NCI-H146 treated with DMSO at 0.1 percent for 48 hours (cell line): ENCODE results near the gene TRAF2.
A peak's percentile ranks its signal among the peaks of the same experiment; 100 is the strongest.
"Not testable (repeated sequence)": the region's sequence is repeated elsewhere in the genome, so short reads cannot be mapped to it uniquely, and the experiment has no call there.

Experiments used
- DNase-seq: peaks from one replicate; lab custom pipeline; 2025; ENCODE audit not compliant: unreplicated experiment; lab: John Stamatoyannopoulos, UW

TRAF2 gene

GRCh38 chr9:136876476-136876875 is 9.8 kb upstream of the TRAF2 start:
- DNase-seq = no peak

GRCh38 chr9:136880651-136881050 is 5.7 kb upstream of the TRAF2 start:
- no peak for DNase-seq

GRCh38 chr9:136881691-136882108 is 4.6 kb upstream of the TRAF2 start:
- DNase-seq = peak; percentile 32

- DNase-seq = no peak
Observed at GRCh38 chr9:136882109-136882946, 4.0 kb upstream of the TRAF2 start.

- not testable (repeated sequence) for DNase-seq
Observed at GRCh38 chr9:136882947-136883283, 3.4 kb upstream of the TRAF2 start.

- not testable (repeated sequence) for DNase-seq
Observed at GRCh38 chr9:136883670-136884069, 2.6 kb upstream of the TRAF2 start.

GRCh38 chr9:136886610-136887597 is 588 bp downstream of the TRAF2 start:
- no peak for DNase-seq

- DNase-seq = no peak
Observed at GRCh38 chr9:136888454-136888853, 2.1 kb downstream of the TRAF2 start.

- no peak for DNase-seq
Observed at GRCh38 chr9:136889858-136890257, 3.5 kb downstream of the TRAF2 start.

GRCh38 chr9:136890661-136891060 is 4.3 kb downstream of the TRAF2 start:
- no peak for DNase-seq

GRCh38 chr9:136896027-136896426 is 9.7 kb downstream of the TRAF2 start:
- DNase-seq = no peak

- DNase-seq = no peak
Observed at GRCh38 chr9:136898483-136899100, 12.3 kb downstream of the TRAF2 start.

GRCh38 chr9:136899196-136899595 is 12.9 kb downstream of the TRAF2 start:
- DNase-seq = no peak

- no peak for DNase-seq
Observed at GRCh38 chr9:136900556-136900955, 14.2 kb downstream of the TRAF2 start.

- no peak for DNase-seq
Observed at GRCh38 chr9:136900988-136901515, 14.7 kb downstream of the TRAF2 start.

- no peak for DNase-seq
Observed at GRCh38 chr9:136901516-136902258, 15.4 kb downstream of the TRAF2 start.

GRCh38 chr9:136902259-136902821 is 16.0 kb downstream of the TRAF2 start:
- DNase-seq = no peak

GRCh38 chr9:136903041-136903554 is 16.8 kb downstream of the TRAF2 start:
- DNase-seq = no peak

GRCh38 chr9:136906266-136906665 is 19.9 kb downstream of the TRAF2 start:
- DNase-seq = no peak
